Heart left ventricle (tissue), 16 donors: Measurements from ENCODE around the gene TRAPPC5. TPM values are rescaled to one million over a fixed set of nuclear protein-coding genes. Genes with fewer than 3 reads are reported as not detected.

ENCODE experiments used
- ATAC-seq, 4 donors: fragments of 200-7000 bp; cut with Tn5 transposase; one replicate each; pipeline ENCODE4 v1.9.1; 2020 to 2022; ENCODE audit warnings: moderate library complexity in 4 of 4, mild to moderate bottlenecking in 3 of 4, moderate number of reproducible peaks in 1 of 4
- DNase-seq, 5 donors: peaks; one replicate each; pipeline ENCODE4 v3.0.0-alpha.2; 2020
- H3K27ac ChIP-seq, 12 donors: fragments of 200-600 bp; sonication (generic) in 4 of 12; one replicate each; pipeline versions ENCODE4 v1.5.0 to v1.8.0; 2016 to 2022; ENCODE audit warnings: mild to moderate bottlenecking in 2 of 12
- H3K27me3 ChIP-seq, 9 donors: fragments of 200-600 bp; sonication (generic) in 2 of 9; one replicate each; pipeline versions ENCODE4 v1.5.1 to v1.8.0; 2016 to 2022; ENCODE audit warnings: mild to moderate bottlenecking in 3 of 9
- H3K36me3 ChIP-seq, 9 donors: fragments of 200-600 bp; sonication (generic) in 2 of 9; one replicate each; pipeline versions ENCODE4 v1.5.0 to v1.8.0; 2018 to 2022; ENCODE audit warnings: mild to moderate bottlenecking in 2 of 9
- H3K4me1 ChIP-seq, 12 donors: fragments of 200-600 bp; sonication (generic) in 4 of 12; one replicate each; pipeline versions ENCODE4 v1.5.0 to v1.8.0; 2016 to 2022; ENCODE audit warnings: mild to moderate bottlenecking in 3 of 12
- H3K4me3 ChIP-seq, 12 donors: fragments of 200-600 bp; sonication (generic) in 4 of 12; one replicate each; pipeline versions ENCODE4 v1.5.0 to v1.8.0; 2017 to 2022; ENCODE audit warnings: mild to moderate bottlenecking in 9 of 12, moderate library complexity in 4 of 12
- H3K9me3 ChIP-seq, 12 donors: fragments of 200-600 bp; sonication (generic) in 4 of 12; one replicate each; pipeline versions ENCODE4 v1.5.0 to v1.8.0; 2016 to 2022; ENCODE audit warnings: mild to moderate bottlenecking in 1 of 12
- CTCF ChIP-seq, 12 donors: fragments of 200-600 bp; sonication (generic) in 4 of 12; IDR thresholded peaks; one replicate each; pipeline versions ENCODE4 v1.5.0 to v1.8.0; 2018 to 2022; ENCODE audit warnings: antibody characterized with exemption in 12 of 12, mild to moderate bottlenecking in 5 of 12
- POLR2A ChIP-seq, 2 donors: fragments of 450-650 bp; IDR thresholded peaks; one replicate each; pipeline ENCODE4 v1.6.1; 2017; ENCODE audit warnings: antibody characterized with exemption in 2 of 2, mild to moderate bottlenecking in 2 of 2, moderate library complexity in 2 of 2
- WGBS, 4 donors: extraction: QIAGEN DNeasy Blood & Tissue Kit in 2 of 4; methylation state at CpG; one replicate each; pipeline versions ENCODE4 v1.1.5 to v1.1.7; 2013 to 2018; 5-methylcytosine and 5-hydroxymethylcytosine counted together
- intact Hi-C, 10 donors: fragments of 100-400 bp; cut with DNase I; formaldehyde crosslinking; loops; one replicate each; pipeline versions ENCODE4 v1.11.1 to v1.14.2; 2022
- polyA plus RNA-seq, 2 donors: library from polyadenylated mRNA; stranded (reverse); fragments of 200-250 nt; gene quantifications; one replicate each; pipeline ENCODE4 v1.2.3, GENCODE V29; 2013
- total RNA-seq, 9 donors: library from RNA; depleted of rRNA in 2 of 9; stranded (reverse); fragments of >200 nt in 2 of 9; fragmentation: NEBNext Ultra II Directional in 3 of 9; extraction: Animal tissue kit (Norgen Biotek cat#: 25700) in 3 of 9; gene quantifications; one replicate each; pipeline versions ENCODE4 v1.1.0 to v1.2.4, GENCODE V29; 2016 to 2023
- donor health status: ischemic (EF 13 %, LVEDD 7.1; RV severe dilation, severe dysfunction).
- donor health status: healthy with polysubstance abuse.
- donor health status: DM: no; HTN: yes; CAD: no.
- donor health status: DM: no; HTN: no; CAD: no.
- donor health status: ischemic (EF 25% LVEDD 6.9; RV normal size, moderate dysfunction).
- donor health status: ischemic (EF 25% LVEDD 5.7; RV mildly dilated, moderate dysfunction).
- donor health status: healthy.
- donor health status: DM: yes; HTN: yes; CAD: no.
- donor health status: ischemic (EF 35%, LVEDD 5.7; RV mildly dilated, moderate dysfunction).
- donor health status: nonischemic (EF 11% LVEDD 7.7; RV severe dilation, severe dysfunction).
- donor health status: DM: yes; HTN: yes; CAD: no.
- donor health status: PGD.
- donor health status: ischemic (EF 29% LVEDD 5.4; RV normal size, mild dysfunction).
- donor health status: nonischemic (EF 23%, LVEDD 6.1; RV moderate dilation, normal function).

The TRAPPC5 gene
- total and polyA plus RNA-seq, 11 donors, result 60.1 to 170 (median 96.9) TPM

- intact Hi-C loops, result no loop called here
- TF ChIP-seq POLR2A (IDR thresholded peaks at IDR 0.05) (no peak), CTCF (IDR thresholded peaks at IDR 0.05) (no peak)
- Histone ChIP-seq H3K4me3 (no peak within 1 kb of the TSS), H3K27ac (no peak within 1 kb of the TSS), H3K4me1 (peaks cover 0 to 38% (median 0%) of the 10 kb centered on the region in 12 donors), H3K36me3 (no peaks in the 10 kb centered on the region), H3K9me3 (no peaks in the 10 kb centered on the region), H3K27me3 (peaks cover 0 to 56% (median 16%) of the 10 kb centered on the region in 9 donors)
- peak in 1 of 4 donors; percentile 18 for ATAC-seq
- no peak for DNase-seq
- WGBS, 4 donors, result 54 to 61% (median 56%) methylated on average over 20 of the region's 20 CpGs
Measured at GRCh38 chr19:7701654-7702457, 21.2 kb downstream of the TRAPPC5 start, which contains the start of gene FCER2. FCER2 (minus strand) TSS chr19:7702131; CDS start chr19:7699760, 2,371 bp downstream.

GRCh38 chr19:7703332-7703731 lies 22.7 kb downstream of the TRAPPC5 start:
- H3K9me3 ChIP-seq, result no peaks in the 10 kb centered on the region
- H3K4me3 ChIP-seq, result no peak overlapping the region
- H3K27me3 ChIP-seq, result peaks cover 0 to 41% (median 6%) of the 10 kb centered on the region in 9 donors
- no peak for TF ChIP-seq CTCF (IDR thresholded peaks at IDR 0.05)
- TF ChIP-seq POLR2A (IDR thresholded peaks at IDR 0.05), result no peak
- no peaks in the 10 kb centered on the region for H3K36me3 ChIP-seq
- peaks cover 0 to 48% (median 0%) of the 10 kb centered on the region in 12 donors for H3K4me1 ChIP-seq
- 50 to 62% (median 60%) methylated on average over 8 of the region's 8 CpGs for WGBS, 4 donors
- H3K27ac ChIP-seq, result no peak overlapping the region
- ATAC-seq, result no peak
- intact Hi-C loops, result no loop called here
- no peak for DNase-seq

- H3K9me3 ChIP-seq, result no peaks in the 10 kb centered on the region
- no peak for DNase-seq
- TF ChIP-seq POLR2A (IDR thresholded peaks at IDR 0.05), result no peak
- no peak for TF ChIP-seq CTCF (IDR thresholded peaks at IDR 0.05)
- H3K27me3 ChIP-seq, result peaks cover 0 to 35% (median 4%) of the 10 kb centered on the region in 9 donors
- no peaks in the 10 kb centered on the region for H3K36me3 ChIP-seq
- intact Hi-C loops, result no loop called here
- peaks cover 0 to 45% (median 0%) of the 10 kb centered on the region in 12 donors for H3K4me1 ChIP-seq
- no peak for ATAC-seq
- no peak overlapping the region for H3K27ac ChIP-seq
- WGBS, 4 donors, result 68 to 77% (median 75%) methylated on average over 6 of the region's 6 CpGs
- H3K4me3 ChIP-seq, result no peak overlapping the region
Measured at GRCh38 chr19:7704280-7705060, 23.8 kb downstream of the TRAPPC5 start.
